Esophagus muscularis mucosa (tissue), 4 donors: Measurements from ENCODE around the gene LCE3A.

Experiments used
- CTCF ChIP-seq, 3 experiments: fragments of 200-600 bp in 2 of 3; fragments of 450-650 bp in 1 of 3; sonication (generic) in 2 of 3; IDR thresholded peaks; one replicate each; pipeline ENCODE4 v1.5.1; 2017 to 2019; ENCODE audit warnings: antibody characterized with exemption in 3 of 3, mild to moderate bottlenecking in 2 of 3, moderate library complexity in 1 of 3
- EP300 ChIP-seq: sonication (generic); formaldehyde crosslinking; IDR thresholded peaks from one replicate; pipeline ENCODE4 v1.6.1; 2017; ENCODE audit warnings: antibody characterized with exemption
- POLR2A ChIP-seq: fragments of 450-650 bp; IDR thresholded peaks from one replicate; pipeline ENCODE4 v1.6.1; 2017; ENCODE audit warnings: antibody characterized with exemption, moderate library complexity, mild to moderate bottlenecking, low read depth

GRCh38 chr1:152623203-152623844 lies 421 bp upstream of the LCE3A start:
- TF ChIP-seq CTCF (IDR thresholded peaks at IDR 0.05) (no peak), POLR2A (no peak), EP300 (no peak)
